Measurements from ENCODE around the gene BCL2. TPM values are rescaled to one million over a fixed set of nuclear protein-coding genes. Genes with fewer than 3 reads are reported as not detected.

Gene BCL2
- total and polyA plus RNA-seq, 2 donors = 11.7 to 17.5 TPM

- Histone ChIP-seq H3K4me3 (ENCODE audit: low read length in 2 of 2) (no peak overlapping the region), H3K27me3 (ENCODE audit: control insufficient read depth in 2 of 2, insufficient read depth in 1 of 2, low read length in 1 of 2) (no peaks in the 10 kb centered on the region), H3K4me1 (ENCODE audit: control insufficient read depth in 2 of 2, insufficient read depth in 2 of 2, low read length in 2 of 2) (peaks cover 17 to 40% of the 10 kb centered on the region in 2 donors), H3K36me3 (ENCODE audit: control insufficient read depth in 2 of 2, insufficient read depth in 2 of 2, low read length in 1 of 2) (peaks cover 0 to 6% of the 10 kb centered on the region in 2 donors), H3K9me3 (ENCODE audit: control insufficient read depth in 2 of 2, insufficient read depth in 1 of 2, low read length in 1 of 2) (no peaks in the 10 kb centered on the region), H3K27ac (ENCODE audit: low read depth in 1 of 2, low read length in 1 of 2) (no peak overlapping the region)
- peak in 3 of 9 donors; percentile 35 to 73 (median 47) for DNase-seq (ENCODE audit: low read depth in 6 of 9, low spot score in 9 of 9)
- 82% methylated on average over 7 of the region's 7 CpGs for WGBS
Observed at GRCh38 chr18:63146828-63147409, 172.7 kb downstream of the BCL2 start.

GRCh38 chr18:63145851-63146555, 173.6 kb downstream of the BCL2 start:
- Histone ChIP-seq H3K36me3 (ENCODE audit: control insufficient read depth in 2 of 2, insufficient read depth in 2 of 2, low read length in 1 of 2) (peaks cover 0 to 6% of the 10 kb centered on the region in 2 donors), H3K27me3 (ENCODE audit: control insufficient read depth in 2 of 2, insufficient read depth in 1 of 2, low read length in 1 of 2) (no peaks in the 10 kb centered on the region), H3K4me1 (ENCODE audit: control insufficient read depth in 2 of 2, insufficient read depth in 2 of 2, low read length in 2 of 2) (peaks cover 8 to 39% of the 10 kb centered on the region in 2 donors), H3K4me3 (ENCODE audit: low read length in 2 of 2) (no peak overlapping the region), H3K27ac (ENCODE audit: low read depth in 1 of 2, low read length in 1 of 2) (no peak overlapping the region), H3K9me3 (ENCODE audit: control insufficient read depth in 2 of 2, insufficient read depth in 1 of 2, low read length in 1 of 2) (no peaks in the 10 kb centered on the region)
- no peak for DNase-seq (ENCODE audit: low read depth in 6 of 9, low spot score in 9 of 9)
- WGBS = 94% methylated on average over 18 of the region's 18 CpGs

GRCh38 chr18:63145166-63145850, 174.3 kb downstream of the BCL2 start:
- Histone ChIP-seq H3K36me3 (ENCODE audit: control insufficient read depth in 2 of 2, insufficient read depth in 2 of 2, low read length in 1 of 2) (peaks cover 0 to 6% of the 10 kb centered on the region in 2 donors), H3K4me3 (ENCODE audit: low read length in 2 of 2) (no peak overlapping the region), H3K27me3 (ENCODE audit: control insufficient read depth in 2 of 2, insufficient read depth in 1 of 2, low read length in 1 of 2) (no peaks in the 10 kb centered on the region), H3K9me3 (ENCODE audit: control insufficient read depth in 2 of 2, insufficient read depth in 1 of 2, low read length in 1 of 2) (no peaks in the 10 kb centered on the region), H3K4me1 (ENCODE audit: control insufficient read depth in 2 of 2, insufficient read depth in 2 of 2, low read length in 2 of 2) (peaks cover 8 to 38% of the 10 kb centered on the region in 2 donors), H3K27ac (ENCODE audit: low read depth in 1 of 2, low read length in 1 of 2) (no peak overlapping the region)
- WGBS = 94% methylated on average over 8 of the region's 8 CpGs
- no peak for DNase-seq (ENCODE audit: low read depth in 6 of 9, low spot score in 9 of 9)

DNA sequence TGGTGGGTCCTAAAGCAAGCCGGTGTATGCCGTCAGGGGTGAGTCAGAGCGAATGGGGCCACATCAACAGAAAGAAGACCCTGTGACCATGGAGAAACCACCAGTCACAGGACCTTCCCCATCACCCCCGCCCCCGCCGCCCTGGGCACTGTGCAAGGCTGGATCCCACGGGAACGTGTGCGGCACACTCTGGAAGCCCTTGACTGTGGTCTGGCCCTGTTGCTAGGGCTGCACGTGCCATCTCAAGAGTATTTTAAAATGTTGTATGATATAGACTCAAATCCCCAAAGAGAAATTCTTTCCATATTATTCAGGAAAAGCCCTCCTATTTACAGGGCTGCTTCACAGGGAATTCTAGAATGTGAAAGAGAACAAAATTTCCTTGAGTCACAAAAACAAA, 174.8 kb downstream of the BCL2 start:
- Histone ChIP-seq H3K9me3 (ENCODE audit: control insufficient read depth in 2 of 2, insufficient read depth in 1 of 2, low read length in 1 of 2) (no peaks in the 10 kb centered on the region), H3K4me3 (ENCODE audit: low read length in 2 of 2) (no peak overlapping the region), H3K36me3 (ENCODE audit: control insufficient read depth in 2 of 2, insufficient read depth in 2 of 2, low read length in 1 of 2) (peaks cover 0 to 6% of the 10 kb centered on the region in 2 donors), H3K27ac (ENCODE audit: low read depth in 1 of 2, low read length in 1 of 2) (no peak overlapping the region), H3K27me3 (ENCODE audit: control insufficient read depth in 2 of 2, insufficient read depth in 1 of 2, low read length in 1 of 2) (no peaks in the 10 kb centered on the region), H3K4me1 (ENCODE audit: control insufficient read depth in 2 of 2, insufficient read depth in 2 of 2, low read length in 2 of 2) (peaks cover 8 to 38% of the 10 kb centered on the region in 2 donors)
- no peak for DNase-seq (ENCODE audit: low read depth in 6 of 9, low spot score in 9 of 9)
- WGBS = 98% methylated on average over 10 of the region's 10 CpGs

DNA sequence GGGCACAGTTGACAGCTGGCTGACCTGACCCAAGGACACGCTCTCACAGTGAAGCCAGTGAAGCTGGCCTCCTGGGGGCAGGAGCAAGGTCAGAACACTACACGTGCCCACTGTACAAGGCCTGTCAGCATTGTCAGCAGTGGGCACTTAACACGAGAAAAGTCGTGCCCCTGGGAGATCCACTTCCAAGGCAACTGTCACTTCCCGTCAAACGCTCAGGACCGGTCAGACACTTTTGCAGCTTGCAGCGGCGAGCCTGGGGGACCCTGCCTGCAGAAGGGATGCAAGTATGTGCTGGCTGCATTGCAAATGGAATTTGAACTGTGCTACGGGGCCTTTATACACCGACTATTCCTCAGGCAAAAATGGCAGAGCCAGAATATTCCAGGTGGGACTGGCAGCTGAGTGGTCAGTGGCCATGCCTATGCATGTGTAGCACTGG, 176.2 kb downstream of the BCL2 start:
- no peak overlapping the region for H3K4me3 ChIP-seq (ENCODE audit: low read length in 2 of 2)
- H3K27ac ChIP-seq (ENCODE audit: low read depth in 1 of 2, low read length in 1 of 2) = no peak overlapping the region
- WGBS = 89% methylated on average over 11 of the region's 11 CpGs

DNA sequence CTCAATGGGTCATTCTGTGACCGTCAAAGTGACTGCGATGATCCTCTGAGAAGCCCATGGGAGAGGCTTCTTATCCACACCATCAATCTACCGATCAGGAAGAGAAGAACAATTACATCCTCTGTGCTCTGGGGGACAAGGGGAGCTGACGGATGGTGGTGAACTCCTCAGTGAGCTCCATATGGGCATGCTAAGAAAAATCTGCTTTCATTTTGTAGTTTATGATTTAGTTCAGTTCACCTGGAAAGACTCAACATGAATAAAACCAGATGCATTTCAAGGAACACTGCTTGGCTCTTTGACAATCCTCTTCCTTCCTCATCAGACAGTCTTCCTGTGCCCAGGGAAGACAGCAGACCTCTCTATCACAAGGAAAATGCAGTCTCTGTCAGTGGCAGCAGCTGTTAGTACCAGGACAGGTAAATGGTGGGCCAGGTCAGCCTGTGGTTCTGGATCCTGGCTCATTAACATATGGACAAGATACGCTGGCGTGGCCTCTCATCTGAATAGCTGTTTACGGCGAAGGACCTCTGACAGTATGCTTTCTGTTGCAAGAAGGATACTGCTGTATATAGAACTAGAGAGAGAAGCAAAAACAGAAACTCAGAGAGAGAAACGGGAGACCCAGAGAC, 176.9 kb downstream of the BCL2 start:
- Histone ChIP-seq H3K4me3 (ENCODE audit: low read length in 2 of 2) (no peak overlapping the region), H3K27ac (ENCODE audit: low read depth in 1 of 2, low read length in 1 of 2) (no peak overlapping the region), H3K36me3 (ENCODE audit: control insufficient read depth in 2 of 2, insufficient read depth in 2 of 2, low read length in 1 of 2) (peaks cover 0 to 3% of the 10 kb centered on the region in 2 donors), H3K9me3 (ENCODE audit: control insufficient read depth in 2 of 2, insufficient read depth in 1 of 2, low read length in 1 of 2) (no peaks in the 10 kb centered on the region), H3K27me3 (ENCODE audit: control insufficient read depth in 2 of 2, insufficient read depth in 1 of 2, low read length in 1 of 2) (no peaks in the 10 kb centered on the region), H3K4me1 (ENCODE audit: control insufficient read depth in 2 of 2, insufficient read depth in 2 of 2, low read length in 2 of 2) (peaks cover 22 to 56% of the 10 kb centered on the region in 2 donors)
- 85% methylated on average over 9 of the region's 9 CpGs for WGBS
- DNase-seq (ENCODE audit: low read depth in 6 of 9, low spot score in 9 of 9) = no peak

More for the DNA sequence above, 176.2 kb downstream of the BCL2 start:
- Histone ChIP-seq H3K4me1 (ENCODE audit: control insufficient read depth in 2 of 2, insufficient read depth in 2 of 2, low read length in 2 of 2) (peaks cover 16 to 50% of the 10 kb centered on the region in 2 donors), H3K36me3 (ENCODE audit: control insufficient read depth in 2 of 2, insufficient read depth in 2 of 2, low read length in 1 of 2) (peaks cover 0 to 3% of the 10 kb centered on the region in 2 donors), H3K9me3 (ENCODE audit: control insufficient read depth in 2 of 2, insufficient read depth in 1 of 2, low read length in 1 of 2) (no peaks in the 10 kb centered on the region), H3K27me3 (ENCODE audit: control insufficient read depth in 2 of 2, insufficient read depth in 1 of 2, low read length in 1 of 2) (no peaks in the 10 kb centered on the region)
- no peak for DNase-seq (ENCODE audit: low read depth in 6 of 9, low spot score in 9 of 9)

- H3K9me3 ChIP-seq (ENCODE audit: control insufficient read depth in 2 of 2, insufficient read depth in 1 of 2, low read length in 1 of 2) = no peaks in the 10 kb centered on the region
- no peak overlapping the region for H3K27ac ChIP-seq (ENCODE audit: low read depth in 1 of 2, low read length in 1 of 2)
Observed at GRCh38 chr18:63141778-63142176, 177.8 kb downstream of the BCL2 start.

DNA sequence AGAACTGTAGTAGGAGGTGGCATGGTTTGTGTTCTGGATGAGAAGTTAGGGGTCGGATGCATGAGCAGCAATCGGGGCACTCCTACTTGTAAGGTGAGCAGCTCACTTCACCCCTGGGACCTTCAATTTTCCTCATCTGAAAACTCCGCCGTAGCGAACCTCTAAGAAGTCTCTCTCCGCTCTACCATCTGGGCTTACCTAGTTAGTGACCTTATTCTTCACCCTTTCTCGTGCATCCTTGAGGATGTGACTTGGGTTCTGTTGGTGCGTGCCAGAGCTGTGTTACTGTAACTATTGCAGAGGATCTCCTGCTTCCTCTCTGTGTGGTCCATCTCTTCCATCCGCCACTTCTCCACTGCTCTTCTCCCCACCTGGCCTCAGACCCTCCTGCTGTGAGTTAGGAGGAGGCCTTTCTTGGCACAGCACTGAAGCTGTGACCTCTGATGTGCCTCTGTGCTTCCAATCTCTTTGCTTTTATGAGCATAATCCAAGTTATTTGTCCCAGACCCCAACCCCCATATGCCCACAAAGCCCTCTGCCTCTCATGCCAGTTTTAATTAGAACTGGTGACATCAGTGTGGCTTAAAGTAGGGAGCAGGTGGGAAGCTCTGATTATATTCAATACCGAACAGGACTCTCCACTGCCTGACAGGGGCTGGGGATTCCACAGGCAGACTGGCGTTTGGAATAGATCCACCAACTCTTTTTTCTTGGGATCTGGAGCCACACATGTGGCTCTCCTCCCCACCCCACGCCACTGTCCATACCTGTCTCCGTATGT, 178.4 kb downstream of the BCL2 start:
- no peaks in the 10 kb centered on the region for H3K27me3 ChIP-seq (ENCODE audit: control insufficient read depth in 2 of 2, insufficient read depth in 1 of 2, low read length in 1 of 2)
- peaks cover 0 to 3% of the 10 kb centered on the region in 2 donors for H3K36me3 ChIP-seq (ENCODE audit: control insufficient read depth in 2 of 2, insufficient read depth in 2 of 2, low read length in 1 of 2)
- H3K9me3 ChIP-seq (ENCODE audit: control insufficient read depth in 2 of 2, insufficient read depth in 1 of 2, low read length in 1 of 2) = no peaks in the 10 kb centered on the region
- peaks cover 19 to 52% of the 10 kb centered on the region in 2 donors for H3K4me1 ChIP-seq (ENCODE audit: control insufficient read depth in 2 of 2, insufficient read depth in 2 of 2, low read length in 2 of 2)
- no peak for DNase-seq (ENCODE audit: low read depth in 6 of 9, low spot score in 9 of 9)
- 97% methylated on average over 13 of the region's 13 CpGs for WGBS
- no peak overlapping the region for H3K27ac ChIP-seq (ENCODE audit: low read depth in 1 of 2, low read length in 1 of 2)
- no peak overlapping the region for H3K4me3 ChIP-seq (ENCODE audit: low read length in 2 of 2)

More at GRCh38 chr18:63141778-63142176, 177.8 kb downstream of the BCL2 start:
- peaks cover 0 to 3% of the 10 kb centered on the region in 2 donors for H3K36me3 ChIP-seq (ENCODE audit: control insufficient read depth in 2 of 2, insufficient read depth in 2 of 2, low read length in 1 of 2)
- no peaks in the 10 kb centered on the region for H3K27me3 ChIP-seq (ENCODE audit: control insufficient read depth in 2 of 2, insufficient read depth in 1 of 2, low read length in 1 of 2)
- WGBS = 53% methylated on average over 10 of the region's 10 CpGs
- peaks cover 17 to 52% of the 10 kb centered on the region in 2 donors for H3K4me1 ChIP-seq (ENCODE audit: control insufficient read depth in 2 of 2, insufficient read depth in 2 of 2, low read length in 2 of 2)
- no peak overlapping the region for H3K4me3 ChIP-seq (ENCODE audit: low read length in 2 of 2)
- no peak for DNase-seq (ENCODE audit: low read depth in 6 of 9, low spot score in 9 of 9)
